NCI-H2029 (cell line): ENCODE data around the gene B4GALT1.
"Not testable (repeated sequence)": the region's sequence is repeated elsewhere in the genome, so short reads cannot be mapped to it uniquely, and the experiment has no call there.

Source experiments
- DNase-seq: peaks from one replicate; lab custom pipeline; 2025; lab: John Stamatoyannopoulos, UW

Gene B4GALT1

GRCh38 chr9:33161589-33162132 is 5.5 kb downstream of the B4GALT1 start:
- DNase-seq = peak; percentile 90

GRCh38 chr9:33161011-33161588 is 6.0 kb downstream of the B4GALT1 start:
- peak; percentile 38 for DNase-seq

GRCh38 chr9:33160446-33160845 is 6.7 kb downstream of the B4GALT1 start:
- not testable (repeated sequence) for DNase-seq

- no peak for DNase-seq
Observed at GRCh38 chr9:33159777-33160127, 7.4 kb downstream of the B4GALT1 start.

GRCh38 chr9:33158843-33159776 is 8.0 kb downstream of the B4GALT1 start:
- DNase-seq = no peak

- DNase-seq = no peak
Observed at GRCh38 chr9:33157960-33158842, 8.9 kb downstream of the B4GALT1 start.

GRCh38 chr9:33155393-33155792 is 11.7 kb downstream of the B4GALT1 start:
- DNase-seq = peak; percentile 24

GRCh38 chr9:33154371-33154770 is 12.8 kb downstream of the B4GALT1 start:
- no peak for DNase-seq

- DNase-seq = no peak
Observed at GRCh38 chr9:33153666-33154065, 13.5 kb downstream of the B4GALT1 start.

GRCh38 chr9:33153001-33153400 is 14.1 kb downstream of the B4GALT1 start:
- DNase-seq = no peak

GRCh38 chr9:33151601-33152000 is 15.5 kb downstream of the B4GALT1 start:
- no peak for DNase-seq

GRCh38 chr9:33151007-33151557 is 16.1 kb downstream of the B4GALT1 start:
- peak; percentile 56 for DNase-seq

- peak; percentile 60 for DNase-seq
Observed at GRCh38 chr9:33148367-33149014, 18.6 kb downstream of the B4GALT1 start.

GRCh38 chr9:33147416-33148169 is 19.5 kb downstream of the B4GALT1 start:
- no peak for DNase-seq

- no peak for DNase-seq
Observed at GRCh38 chr9:33146298-33146697, 20.8 kb downstream of the B4GALT1 start.

- no peak for DNase-seq
Observed at GRCh38 chr9:33144551-33144950, 22.6 kb downstream of the B4GALT1 start.

- DNase-seq = no peak
Observed at GRCh38 chr9:33143241-33143661, 23.9 kb downstream of the B4GALT1 start.

- no peak for DNase-seq
Observed at GRCh38 chr9:33142535-33142934, 24.6 kb downstream of the B4GALT1 start.

GRCh38 chr9:33140401-33141360 is 26.5 kb downstream of the B4GALT1 start:
- no peak for DNase-seq
